NCI-H1105 (cell line): ENCODE results near the gene PCAT7.

Experiments
- DNase-seq: peaks from one replicate; lab custom pipeline; 2025; lab: John Stamatoyannopoulos, UW

The PCAT7 gene

GRCh38 chr9:94603259-94604160, 48.6 kb downstream of the PCAT7 start:
- peak; percentile 75 for DNase-seq

- DNase-seq, result no peak
These were observed 52.0 kb downstream of the PCAT7 start for GRCh38 chr9:94606646-94607422.

- DNase-seq, result no peak
These were observed 52.5 kb downstream of the PCAT7 start for GRCh38 chr9:94607423-94607691.

- no peak for DNase-seq
These were observed 55.3 kb downstream of the PCAT7 start for GRCh38 chr9:94610181-94610606.

- no peak for DNase-seq
These were observed 56.8 kb downstream of the PCAT7 start for GRCh38 chr9:94611638-94612068.

- no peak for DNase-seq
These were observed 57.2 kb downstream of the PCAT7 start for GRCh38 chr9:94612071-94612470.

- no peak for DNase-seq
These were observed 58.1 kb downstream of the PCAT7 start for GRCh38 chr9:94613003-94613402.

GRCh38 chr9:94619026-94619425, 64.1 kb downstream of the PCAT7 start:
- DNase-seq, result no peak
